Fibroblast of lung (primary cell): ENCODE data around the gene SRP9.

Source experiments
- CTCF ChIP-seq, 2 donors: IDR thresholded peaks in 1 of 2; conservative IDR thresholded peaks in 1 of 2; 1 replicate in 1 of 2; 2 replicates in 1 of 2; pipeline ENCODE4 v1.5.1; 2011 to 2012; ENCODE audit warnings: low read length in 2 of 2, control low read depth in 1 of 2, inconsistent platforms in 1 of 2, low read depth in 1 of 2, mild to moderate bottlenecking in 1 of 2
- EZH2 ChIP-seq: IDR thresholded peaks from 2 replicates; pipeline ENCODE4 v1.5.1; 2012; ENCODE audit warnings: low read length, control low read depth, mild to moderate bottlenecking; ENCODE audit errors: missing control alignments

- no peak for TF ChIP-seq CTCF (conservative IDR thresholded peaks at IDR 0.05 in 1 of 2, IDR thresholded peaks at IDR 0.05 in 1 of 2; ENCODE audit: low read depth in 1 of 2, low read length in 2 of 2)
- TF ChIP-seq EZH2, result no peak
Observed at GRCh38 chr1:225750875-225751824, 26.5 kb upstream of the SRP9 start.
